Lower leg skin (tissue), 3 donors: ENCODE data around the gene CCSER1.

Source experiments
- POLR2A ChIP-seq, 2 donors: fragments of 450-650 bp; IDR thresholded peaks; one replicate each; pipeline ENCODE4 v1.6.1; 2016 to 2017; ENCODE audit warnings: antibody characterized with exemption in 2 of 2, mild to moderate bottlenecking in 1 of 2, moderate library complexity in 1 of 2
- TF ChIP-seq, protein P1 (sequence below), 3 donors: fragments of 450-650 bp; IDR thresholded peaks; one replicate each; pipeline ENCODE4 v1.5.1; 2016; ENCODE audit warnings: antibody characterized with exemption in 3 of 3, mild to moderate bottlenecking in 3 of 3, moderate library complexity in 2 of 3

DNA sequence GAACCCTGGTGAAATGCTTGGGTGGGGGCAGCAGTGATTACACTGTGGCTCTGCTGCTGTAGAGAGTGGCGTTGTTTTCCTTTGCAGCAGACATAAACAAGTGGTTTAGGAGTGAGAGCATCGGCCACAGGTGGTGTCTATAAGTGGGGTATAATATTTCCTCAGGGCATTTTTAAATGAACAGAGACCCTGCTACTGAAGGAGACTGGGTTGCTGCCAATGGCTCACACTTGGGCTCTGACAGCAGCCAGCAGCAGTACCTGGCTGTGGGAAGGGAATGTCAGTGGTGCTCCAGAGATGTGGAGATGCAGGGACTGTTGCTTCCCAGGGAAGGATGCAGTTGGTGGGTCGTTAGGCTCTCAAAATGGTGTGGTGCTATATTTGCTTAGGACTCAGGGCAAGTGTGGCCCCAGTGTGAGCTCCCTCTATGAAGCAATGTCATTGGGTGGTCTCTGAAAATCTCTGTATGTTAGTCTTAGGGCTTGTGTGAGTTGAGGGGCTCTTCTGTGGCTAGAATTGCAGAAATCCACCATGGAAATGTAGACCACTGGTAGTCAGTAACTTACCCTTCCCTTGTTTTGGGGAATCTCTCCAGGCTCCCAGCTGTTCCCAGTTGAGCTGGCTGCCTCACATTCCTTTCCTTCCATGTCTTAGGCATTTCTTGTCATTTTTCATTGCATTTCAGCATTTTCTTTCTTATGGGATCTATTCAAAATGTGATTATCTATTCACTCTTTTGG lies 1153.5 kb downstream of the CCSER1 start:
- TF ChIP-seq, protein P1, sequence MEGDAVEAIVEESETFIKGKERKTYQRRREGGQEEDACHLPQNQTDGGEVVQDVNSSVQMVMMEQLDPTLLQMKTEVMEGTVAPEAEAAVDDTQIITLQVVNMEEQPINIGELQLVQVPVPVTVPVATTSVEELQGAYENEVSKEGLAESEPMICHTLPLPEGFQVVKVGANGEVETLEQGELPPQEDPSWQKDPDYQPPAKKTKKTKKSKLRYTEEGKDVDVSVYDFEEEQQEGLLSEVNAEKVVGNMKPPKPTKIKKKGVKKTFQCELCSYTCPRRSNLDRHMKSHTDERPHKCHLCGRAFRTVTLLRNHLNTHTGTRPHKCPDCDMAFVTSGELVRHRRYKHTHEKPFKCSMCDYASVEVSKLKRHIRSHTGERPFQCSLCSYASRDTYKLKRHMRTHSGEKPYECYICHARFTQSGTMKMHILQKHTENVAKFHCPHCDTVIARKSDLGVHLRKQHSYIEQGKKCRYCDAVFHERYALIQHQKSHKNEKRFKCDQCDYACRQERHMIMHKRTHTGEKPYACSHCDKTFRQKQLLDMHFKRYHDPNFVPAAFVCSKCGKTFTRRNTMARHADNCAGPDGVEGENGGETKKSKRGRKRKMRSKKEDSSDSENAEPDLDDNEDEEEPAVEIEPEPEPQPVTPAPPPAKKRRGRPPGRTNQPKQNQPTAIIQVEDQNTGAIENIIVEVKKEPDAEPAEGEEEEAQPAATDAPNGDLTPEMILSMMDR (IDR thresholded peaks at IDR 0.05) = no peak
- no peak for TF ChIP-seq POLR2A (IDR thresholded peaks at IDR 0.05)
